ENCODE results near the gene NECTIN2. TPM values are rescaled to one million over a fixed set of nuclear protein-coding genes. Genes with fewer than 3 reads are reported as not detected.

The NECTIN2 gene
- total RNA-seq, 1 experiment from 2014 or later = 76.7 TPM

- no peak for DNase-seq (ENCODE audit: low spot score)
- BruUV-seq (replicated peaks) = no TSS peak
- Histone ChIP-seq H3K4me3 (ENCODE audit: low read depth, low read length, poor library complexity, severe bottlenecking) (no peak overlapping the region), H3K27ac (ENCODE audit: low read depth, low read length, poor library complexity, severe bottlenecking) (no peak overlapping the region), H3K9me3 (ENCODE audit: low read depth, low read length, poor library complexity, severe bottlenecking) (no peaks in the 10 kb centered on the region), H3K27me3 (replicated peaks; ENCODE audit: insufficient read depth, low read depth, low read length, poor library complexity) (no peaks in the 10 kb centered on the region), H3K36me3 (ENCODE audit: insufficient read depth, low read length, poor library complexity, severe bottlenecking) (peaks cover 4% of the 10 kb centered on the region), H3K4me1 (ENCODE audit: insufficient read depth, low read length, poor library complexity, severe bottlenecking) (no peaks in the 10 kb centered on the region)
- ChIA-PET CTCF (interaction anchor here (1.1 kb wide), 1 partner anchor 99 kb away, joined by 4 read pairs; no protein-coding TSS in a partner anchor), POLR2A (ENCODE audit: low non-redundant PET) (no interaction called here)
- intact Hi-C loops (cut with micrococcal nuclease; ENCODE audit: unreplicated experiment) = no loop called here
- TF ChIP-seq EZH2 (IDR thresholded peaks at IDR 0.05; ENCODE audit: borderline replicate concordance, low read depth, low read length, poor library complexity, severe bottlenecking) = no peak
- TF ChIP-seq CTCF (conservative IDR thresholded peaks at IDR 0.05; ENCODE audit: low read depth, low read length) = no peak
These were observed 37.8 kb downstream of the NECTIN2 start for GRCh38 chr19:44883922-44884321.

- Histone ChIP-seq H3K9me3 (ENCODE audit: low read depth, low read length, poor library complexity, severe bottlenecking) (no peaks in the 10 kb centered on the region), H3K27ac (ENCODE audit: low read depth, low read length, poor library complexity, severe bottlenecking) (no peak overlapping the region), H3K4me3 (ENCODE audit: low read depth, low read length, poor library complexity, severe bottlenecking) (no peak overlapping the region), H3K4me1 (ENCODE audit: insufficient read depth, low read length, poor library complexity, severe bottlenecking) (peaks cover under 1% of the 10 kb centered on the region), H3K27me3 (replicated peaks; ENCODE audit: insufficient read depth, low read depth, low read length, poor library complexity) (no peaks in the 10 kb centered on the region), H3K36me3 (ENCODE audit: insufficient read depth, low read length, poor library complexity, severe bottlenecking) (peaks cover 4% of the 10 kb centered on the region)
- TF ChIP-seq CTCF (conservative IDR thresholded peaks at IDR 0.05; ENCODE audit: low read depth, low read length) = no peak
- no peak for TF ChIP-seq EZH2 (IDR thresholded peaks at IDR 0.05; ENCODE audit: borderline replicate concordance, low read depth, low read length, poor library complexity, severe bottlenecking)
- no TSS peak for BruUV-seq (replicated peaks)
- ChIA-PET CTCF (interaction anchor here (1.1 kb wide), 1 partner anchor 100 kb away, joined by 4 read pairs; no protein-coding TSS in a partner anchor), POLR2A (ENCODE audit: low non-redundant PET) (no interaction called here)
- no peak for DNase-seq (ENCODE audit: low spot score)
- intact Hi-C loops (cut with micrococcal nuclease; ENCODE audit: unreplicated experiment) = no loop called here
These were observed 38.5 kb downstream of the NECTIN2 start for GRCh38 chr19:44884566-44884965.

GRCh38 chr19:44886141-44886540 is 40.0 kb downstream of the NECTIN2 start:
- intact Hi-C loops (cut with micrococcal nuclease; ENCODE audit: unreplicated experiment) = no loop called here

More at GRCh38 chr19:44886141-44886540, 40.0 kb downstream of the NECTIN2 start:
- Histone ChIP-seq H3K27me3 (replicated peaks; ENCODE audit: insufficient read depth, low read depth, low read length, poor library complexity) (no peaks in the 10 kb centered on the region), H3K27ac (ENCODE audit: low read depth, low read length, poor library complexity, severe bottlenecking) (no peak overlapping the region), H3K36me3 (ENCODE audit: insufficient read depth, low read length, poor library complexity, severe bottlenecking) (peaks cover 4% of the 10 kb centered on the region), H3K4me3 (ENCODE audit: low read depth, low read length, poor library complexity, severe bottlenecking) (no peak overlapping the region), H3K9me3 (ENCODE audit: low read depth, low read length, poor library complexity, severe bottlenecking) (no peaks in the 10 kb centered on the region), H3K4me1 (ENCODE audit: insufficient read depth, low read length, poor library complexity, severe bottlenecking) (peaks cover 6% of the 10 kb centered on the region)
- no TSS peak for BruUV-seq (replicated peaks)
- ChIA-PET POLR2A (ENCODE audit: low non-redundant PET) (no interaction called here), CTCF (no interaction called here)
- TF ChIP-seq CTCF (conservative IDR thresholded peaks at IDR 0.05; ENCODE audit: low read depth, low read length) = no peak
- TF ChIP-seq EZH2 (IDR thresholded peaks at IDR 0.05; ENCODE audit: borderline replicate concordance, low read depth, low read length, poor library complexity, severe bottlenecking) = no peak
- no peak for DNase-seq (ENCODE audit: low spot score)

Measured in A673 (cell line).